ENCODE measurements around the gene CBR4. TPM values are rescaled to one million over a fixed set of nuclear protein-coding genes. Genes with fewer than 3 reads are reported as not detected.
"Not testable (repeated sequence)": the region's sequence is repeated elsewhere in the genome, so short reads cannot be mapped to it uniquely, and the experiment has no call there.

CBR4 gene
- total RNA-seq, 1 experiment from 2014 or later, result 14.8 TPM

DNA sequence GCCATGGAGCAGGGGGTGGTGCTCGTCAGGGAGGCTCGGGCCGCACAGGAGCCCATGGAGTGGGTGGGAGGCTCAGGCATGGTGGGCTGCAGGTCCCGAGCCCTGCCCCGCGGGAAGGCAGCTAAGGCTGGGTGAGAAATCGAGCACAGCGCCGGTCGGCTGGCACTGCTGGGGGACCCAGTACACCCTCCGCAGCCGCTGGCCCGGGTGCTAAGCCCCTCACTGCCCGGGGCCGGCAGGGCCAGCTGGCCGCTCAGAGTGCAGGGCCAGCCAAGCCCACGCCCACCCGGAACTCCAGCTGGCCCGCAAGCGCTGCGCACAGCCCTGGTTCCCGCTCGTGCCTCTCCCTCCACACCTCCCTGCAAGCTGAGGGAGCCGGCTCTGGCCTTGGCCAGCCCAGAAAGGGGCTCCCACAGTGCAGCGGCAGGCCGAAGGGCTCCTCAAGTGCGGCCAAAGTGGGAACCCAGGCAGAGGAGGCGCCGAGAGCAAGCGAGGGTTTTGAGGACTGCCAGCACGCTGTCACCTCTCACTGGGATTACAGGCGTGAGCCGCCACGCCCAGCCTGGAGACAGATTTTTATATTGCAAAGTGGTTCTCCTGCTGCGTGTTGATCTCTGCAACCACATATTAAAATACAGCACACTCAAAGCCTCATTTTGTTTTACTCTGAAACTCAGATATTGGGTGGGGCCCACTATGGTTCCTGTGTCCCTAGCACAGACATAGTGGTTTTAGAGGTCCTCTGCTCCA, 26.0 kb upstream of the CBR4 start:
- DNase-seq (ENCODE audit: extremely low read depth, low read depth), result not testable (repeated sequence)

- peak; percentile 53 for DNase-seq (ENCODE audit: extremely low read depth, low read depth)
Measured at GRCh38 chr4:169033660-169034059, 23.6 kb upstream of the CBR4 start.

GRCh38 chr4:169032883-169033645, 23.0 kb upstream of the CBR4 start:
- no peak for DNase-seq (ENCODE audit: extremely low read depth, low read depth)

DNA sequence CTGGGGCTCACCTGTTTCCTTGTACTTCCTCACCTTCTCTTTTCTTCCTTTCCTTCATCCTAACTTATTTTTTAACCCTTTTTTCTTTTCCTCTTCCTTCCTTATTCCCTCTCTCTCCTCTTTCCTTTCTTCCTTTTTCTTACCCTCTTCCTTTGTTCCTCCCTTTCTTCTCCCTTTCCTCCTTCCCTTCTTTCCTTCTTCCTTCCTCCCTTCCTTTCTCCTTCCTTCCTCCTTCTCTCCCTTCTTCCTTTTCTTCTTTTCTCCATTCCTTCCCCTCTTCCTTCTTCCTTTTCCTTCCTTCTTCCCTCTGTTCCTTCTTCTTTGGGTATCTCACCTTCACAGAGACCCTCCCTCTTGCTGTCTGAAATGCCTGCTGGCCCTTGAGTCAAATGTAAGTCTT, 22.1 kb upstream of the CBR4 start:
- DNase-seq (ENCODE audit: extremely low read depth, low read depth), result no peak

DNA sequence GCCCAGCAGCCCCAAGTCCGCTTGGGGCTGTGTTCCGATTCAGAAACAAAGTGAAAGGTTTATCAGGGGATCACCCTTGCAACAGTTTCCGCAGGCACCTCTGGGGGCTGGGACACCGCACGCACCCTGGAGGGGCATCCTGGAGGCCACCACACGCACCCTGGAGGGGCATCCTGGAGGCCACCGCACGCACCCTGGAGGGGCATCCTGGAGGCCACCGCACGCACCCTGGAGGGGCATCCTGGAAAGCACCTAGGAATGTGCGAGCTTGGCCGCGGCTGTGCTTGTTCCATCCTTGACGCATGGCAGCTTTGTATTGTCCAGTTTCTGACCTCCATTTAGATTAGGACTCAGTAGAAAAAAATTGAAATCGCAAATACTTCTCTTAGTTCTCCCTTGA, 21.3 kb upstream of the CBR4 start:
- DNase-seq (ENCODE audit: extremely low read depth, low read depth), result no peak

DNA sequence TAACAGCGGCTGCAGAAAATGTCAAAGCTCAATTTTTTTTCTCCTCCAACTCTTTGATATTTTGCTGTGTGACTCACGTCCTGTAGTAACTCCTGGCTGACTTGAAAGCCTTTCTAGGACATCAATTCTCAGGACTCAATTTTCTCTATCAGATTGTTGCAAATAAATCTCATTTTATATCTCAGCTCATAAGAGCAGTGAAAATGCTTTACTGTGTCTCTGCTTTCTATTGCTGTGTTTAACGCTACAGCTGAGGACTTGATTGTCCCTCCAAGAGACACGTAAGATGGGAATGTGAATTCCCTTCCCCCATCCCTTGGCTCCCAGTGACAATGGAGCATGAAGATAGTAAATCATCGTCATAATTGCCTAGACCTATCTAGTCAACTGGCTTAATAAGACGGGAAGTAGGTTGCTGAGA, 20.5 kb upstream of the CBR4 start:
- peak; percentile 49 for DNase-seq (ENCODE audit: extremely low read depth, low read depth)

- no peak for DNase-seq (ENCODE audit: extremely low read depth, low read depth)
Measured at GRCh38 chr4:169029947-169030346, 19.9 kb upstream of the CBR4 start.

GRCh38 chr4:169027663-169028062, 17.6 kb upstream of the CBR4 start:
- no peak for DNase-seq (ENCODE audit: extremely low read depth, low read depth)

DNA sequence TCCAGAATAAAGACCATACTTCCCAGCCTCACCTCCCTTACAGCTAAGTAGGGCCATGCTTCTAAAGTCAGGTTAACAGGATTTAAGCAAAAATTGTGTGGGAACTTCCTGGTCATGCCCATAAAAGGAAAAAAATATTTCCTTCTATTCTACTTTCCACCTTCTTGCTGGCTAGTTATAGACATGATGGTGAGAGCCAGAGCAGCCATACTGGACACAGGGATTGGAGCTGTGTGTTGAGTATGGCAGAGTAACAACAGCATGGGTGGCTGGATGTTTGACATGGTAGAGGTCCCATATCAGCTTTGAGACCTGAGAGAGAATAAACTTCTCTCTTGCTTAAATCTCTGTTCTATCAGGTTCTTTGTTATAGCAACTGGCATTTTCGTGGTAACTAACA, 15.1 kb upstream of the CBR4 start:
- DNase-seq (ENCODE audit: extremely low read depth, low read depth), result no peak

- DNase-seq (ENCODE audit: extremely low read depth, low read depth), result peak; percentile 26
Measured at GRCh38 chr4:169024762-169025161, 14.7 kb upstream of the CBR4 start.

DNA sequence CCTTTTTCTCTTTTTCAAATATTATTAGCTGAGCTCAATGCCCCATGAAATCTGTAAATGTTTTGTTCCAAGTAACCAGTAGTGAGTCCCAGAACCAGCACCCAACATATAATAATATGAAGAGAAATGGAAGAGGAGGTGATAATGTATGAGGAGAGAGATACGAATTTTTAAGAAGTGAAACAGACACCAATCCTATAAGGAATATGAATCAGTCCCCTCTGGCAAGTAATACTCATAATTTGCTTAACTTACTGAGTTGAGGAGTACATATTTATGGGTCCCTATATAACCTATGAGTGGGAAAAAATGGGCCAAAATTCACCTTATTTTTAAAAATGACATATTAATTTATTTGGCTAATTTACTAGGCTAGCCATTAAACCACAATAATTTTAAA, 8.4 kb upstream of the CBR4 start:
- DNase-seq (ENCODE audit: extremely low read depth, low read depth), result no peak

DNA sequence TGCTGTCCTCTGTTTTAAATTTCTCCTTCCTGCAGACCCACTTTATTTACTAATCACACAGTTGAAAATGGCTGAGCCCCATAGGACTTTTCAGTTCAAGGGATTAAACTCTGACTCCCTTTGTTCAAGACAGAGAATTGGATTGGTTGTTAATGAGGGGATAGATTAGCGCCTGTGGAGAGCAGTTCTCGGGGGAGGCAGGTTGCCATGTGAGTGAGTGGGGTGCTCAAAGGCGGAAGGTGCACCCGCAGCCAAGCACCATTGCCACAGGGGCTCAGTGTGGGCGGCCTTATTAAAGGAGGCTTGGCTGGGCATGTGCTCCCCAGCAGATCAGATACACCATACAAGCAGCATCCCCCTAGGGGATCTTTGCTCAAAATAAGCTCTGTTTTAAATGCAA, 7.9 kb upstream of the CBR4 start:
- no peak for DNase-seq (ENCODE audit: extremely low read depth, low read depth)

DNA sequence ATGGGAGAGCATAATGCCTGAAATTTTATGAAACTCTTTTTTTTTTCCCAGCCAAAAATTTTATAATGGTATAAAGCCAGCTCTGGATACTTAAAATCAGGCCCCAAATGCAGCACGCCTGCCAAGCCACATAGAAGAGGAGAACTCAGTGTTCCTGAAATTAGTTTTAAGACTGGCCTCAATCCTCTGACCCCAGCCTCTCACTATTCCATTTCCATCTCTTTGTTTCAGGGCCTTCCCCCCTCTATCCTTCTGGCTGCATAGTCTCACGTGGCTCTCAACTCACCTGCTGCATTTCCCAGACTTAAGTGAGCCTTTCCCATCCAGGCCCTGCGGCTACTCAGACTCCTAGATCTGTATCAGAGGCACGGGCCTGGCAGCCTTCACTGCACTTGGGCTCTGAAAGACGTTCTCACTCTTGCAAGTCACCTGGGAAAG, 5.2 kb upstream of the CBR4 start:
- DNase-seq (ENCODE audit: extremely low read depth, low read depth), result no peak

- no peak for DNase-seq (ENCODE audit: extremely low read depth, low read depth)
Measured at GRCh38 chr4:169014586-169014985, 4.5 kb upstream of the CBR4 start.

DNA sequence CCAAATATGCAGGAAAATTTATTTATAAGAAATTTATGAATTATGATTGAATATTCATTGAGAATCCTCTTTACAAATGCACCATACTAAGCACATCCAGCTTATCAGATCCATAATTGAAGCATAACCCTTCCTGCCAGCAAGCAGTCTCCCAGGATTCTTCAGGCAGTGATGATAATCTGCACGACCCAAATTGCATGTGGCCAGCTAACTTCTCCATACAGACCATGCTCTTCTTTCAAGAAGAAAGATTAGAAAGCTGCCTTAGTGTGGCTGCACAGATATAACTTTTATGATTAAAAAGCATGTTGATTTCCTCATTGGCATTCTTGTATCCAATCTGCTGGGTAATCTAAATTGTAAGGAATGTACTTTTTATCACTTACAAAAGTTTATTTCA, 3.3 kb upstream of the CBR4 start:
- DNase-seq (ENCODE audit: extremely low read depth, low read depth), result no peak

- no peak for DNase-seq (ENCODE audit: extremely low read depth, low read depth)
Measured at GRCh38 chr4:169012049-169012448, 2.0 kb upstream of the CBR4 start.

GRCh38 chr4:169009286-169010124, 550 bp downstream of the CBR4 start:
- peak; percentile 40 for DNase-seq (ENCODE audit: extremely low read depth, low read depth)

GRCh38 chr4:169005453-169006099, 4.5 kb downstream of the CBR4 start:
- no peak for DNase-seq (ENCODE audit: extremely low read depth, low read depth)

DNA sequence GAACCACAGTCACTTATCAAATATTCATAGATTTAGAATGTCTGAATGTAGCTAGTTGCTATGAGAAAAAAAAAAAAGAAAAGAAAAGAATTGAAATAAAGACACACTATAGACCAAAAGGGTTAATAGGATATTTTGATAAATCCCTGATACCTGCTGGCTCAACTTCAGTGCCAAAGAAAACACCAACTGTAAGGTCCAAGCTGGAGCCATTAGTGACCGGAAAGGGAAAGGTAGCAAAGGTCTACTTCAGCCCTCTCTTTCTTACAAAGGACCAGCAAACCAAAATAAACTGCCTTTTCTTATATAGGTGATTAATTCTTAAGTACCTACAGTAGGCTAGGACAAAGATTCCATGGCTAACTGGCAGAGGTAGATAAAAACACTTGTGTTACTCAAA, 9.7 kb downstream of the CBR4 start:
- no peak for DNase-seq (ENCODE audit: extremely low read depth, low read depth)

GRCh38 chr4:168999809-169000208, 10.2 kb downstream of the CBR4 start:
- DNase-seq (ENCODE audit: extremely low read depth, low read depth), result no peak

DNA sequence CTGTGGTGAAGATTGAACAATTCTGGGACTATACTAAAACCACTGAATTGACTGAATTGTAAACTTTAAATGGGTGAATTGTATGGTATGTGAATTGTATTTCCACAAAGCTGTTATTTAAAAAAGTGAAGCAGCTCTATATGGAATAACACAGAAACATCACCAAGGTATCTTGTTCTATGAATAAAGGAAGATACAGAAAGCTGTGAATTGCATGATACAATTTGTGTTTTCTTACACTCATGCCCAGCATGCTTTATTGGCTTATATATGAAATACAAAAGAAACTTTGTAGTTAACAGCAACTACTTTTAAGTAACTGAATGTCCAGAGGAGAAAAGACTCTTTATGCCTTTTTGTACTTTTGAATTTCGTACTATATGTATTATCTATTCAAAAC, 11.5 kb downstream of the CBR4 start:
- no peak for DNase-seq (ENCODE audit: extremely low read depth, low read depth)
